ENCODE measurements around the gene LDLR.
"Not testable (repeated sequence)": the region's sequence is repeated elsewhere in the genome, so short reads cannot be mapped to it uniquely, and the experiment has no call there.

LDLR gene

GRCh38 chr19:11113140-11113708 is 24.0 kb downstream of the LDLR start:
- peaks cover 100% of the 10 kb centered on the region for H3K36me3 ChIP-seq (ENCODE audit: low read depth)
- no peak overlapping the region for H3K27ac ChIP-seq (ENCODE audit: poor library complexity, severe bottlenecking)
- no peak for TF ChIP-seq CTCF (IDR thresholded peaks at IDR 0.05; ENCODE audit: poor library complexity, severe bottlenecking)
- no peak overlapping the region for H3K4me3 ChIP-seq (ENCODE audit: severe bottlenecking)
- no peaks in the 10 kb centered on the region for H3K9me3 ChIP-seq (ENCODE audit: severe bottlenecking)
- no peaks in the 10 kb centered on the region for H3K4me1 ChIP-seq (ENCODE audit: insufficient read depth, poor library complexity, severe bottlenecking)
- ATAC-seq (ENCODE audit: low read depth) (no peak), DNase-seq (ENCODE audit: low spot score) (no peak)
- H3K27me3 ChIP-seq (ENCODE audit: insufficient read depth, poor library complexity, severe bottlenecking), result no peaks in the 10 kb centered on the region

DNA sequence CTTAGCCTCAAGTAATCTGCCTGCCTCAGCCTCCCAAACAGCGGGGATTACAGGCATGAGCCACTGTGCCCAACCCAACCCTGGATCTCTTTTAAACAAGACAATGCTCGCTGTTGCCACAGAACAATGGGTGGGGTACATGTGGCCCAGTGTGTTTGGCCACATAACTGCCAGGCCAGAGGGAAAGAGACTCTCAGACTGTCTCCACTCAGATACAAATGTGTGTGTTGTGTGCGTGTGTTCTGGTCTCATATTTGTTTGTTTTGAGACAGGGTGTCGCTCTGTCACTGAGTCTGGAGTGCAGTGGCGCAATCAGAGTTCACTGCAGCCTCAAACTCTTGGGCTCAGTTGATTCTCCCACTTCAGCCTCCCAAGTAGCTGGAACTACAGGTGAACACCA is 25.8 kb downstream of the LDLR start:
- H3K36me3 ChIP-seq (ENCODE audit: low read depth), result peaks cover 100% of the 10 kb centered on the region
- no peak overlapping the region for H3K4me3 ChIP-seq (ENCODE audit: severe bottlenecking)
- H3K4me1 ChIP-seq (ENCODE audit: insufficient read depth, poor library complexity, severe bottlenecking), result no peaks in the 10 kb centered on the region
- no peak for ATAC-seq (ENCODE audit: low read depth)
- no peak overlapping the region for H3K27ac ChIP-seq (ENCODE audit: poor library complexity, severe bottlenecking)
- no peaks in the 10 kb centered on the region for H3K27me3 ChIP-seq (ENCODE audit: insufficient read depth, poor library complexity, severe bottlenecking)
- H3K9me3 ChIP-seq (ENCODE audit: severe bottlenecking), result no peaks in the 10 kb centered on the region
- no peak for TF ChIP-seq CTCF (IDR thresholded peaks at IDR 0.05; ENCODE audit: poor library complexity, severe bottlenecking)
- no peak for DNase-seq (ENCODE audit: low spot score)

DNA sequence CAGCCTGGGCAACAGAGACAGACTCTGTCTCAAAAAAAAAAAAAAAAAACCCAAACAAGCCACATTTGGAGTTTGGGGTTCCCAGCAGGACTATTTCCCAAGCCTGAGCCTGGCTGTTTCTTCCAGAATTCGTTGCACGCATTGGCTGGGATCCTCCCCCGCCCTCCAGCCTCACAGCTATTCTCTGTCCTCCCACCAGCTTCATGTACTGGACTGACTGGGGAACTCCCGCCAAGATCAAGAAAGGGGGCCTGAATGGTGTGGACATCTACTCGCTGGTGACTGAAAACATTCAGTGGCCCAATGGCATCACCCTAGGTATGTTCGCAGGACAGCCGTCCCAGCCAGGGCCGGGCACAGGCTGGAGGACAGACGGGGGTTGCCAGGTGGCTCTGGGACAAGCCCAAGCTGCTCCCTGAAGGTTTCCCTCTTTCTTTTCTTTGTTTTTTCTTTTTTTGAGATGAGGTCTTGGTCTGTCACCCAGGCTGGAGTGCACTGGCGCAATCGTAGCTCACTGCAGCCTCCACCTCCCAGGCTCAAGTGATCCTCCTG is 26.7 kb downstream of the LDLR start:
- Histone ChIP-seq H3K27ac (ENCODE audit: poor library complexity, severe bottlenecking) (no peak overlapping the region), H3K27me3 (ENCODE audit: insufficient read depth, poor library complexity, severe bottlenecking) (no peaks in the 10 kb centered on the region), H3K9me3 (ENCODE audit: severe bottlenecking) (no peaks in the 10 kb centered on the region), H3K4me3 (ENCODE audit: severe bottlenecking) (no peak overlapping the region), H3K36me3 (ENCODE audit: low read depth) (peaks cover 100% of the 10 kb centered on the region), H3K4me1 (ENCODE audit: insufficient read depth, poor library complexity, severe bottlenecking) (no peaks in the 10 kb centered on the region)
- TF ChIP-seq CTCF (IDR thresholded peaks at IDR 0.05; ENCODE audit: poor library complexity, severe bottlenecking), result no peak
- DNase-seq (ENCODE audit: low spot score), result no peak
- ATAC-seq (ENCODE audit: low read depth), result no peak

- TF ChIP-seq CTCF (IDR thresholded peaks at IDR 0.05; ENCODE audit: poor library complexity, severe bottlenecking), result no peak
- no peak for ATAC-seq (ENCODE audit: low read depth)
Observed at GRCh38 chr19:11116507-11116906, 27.2 kb downstream of the LDLR start.

DNA sequence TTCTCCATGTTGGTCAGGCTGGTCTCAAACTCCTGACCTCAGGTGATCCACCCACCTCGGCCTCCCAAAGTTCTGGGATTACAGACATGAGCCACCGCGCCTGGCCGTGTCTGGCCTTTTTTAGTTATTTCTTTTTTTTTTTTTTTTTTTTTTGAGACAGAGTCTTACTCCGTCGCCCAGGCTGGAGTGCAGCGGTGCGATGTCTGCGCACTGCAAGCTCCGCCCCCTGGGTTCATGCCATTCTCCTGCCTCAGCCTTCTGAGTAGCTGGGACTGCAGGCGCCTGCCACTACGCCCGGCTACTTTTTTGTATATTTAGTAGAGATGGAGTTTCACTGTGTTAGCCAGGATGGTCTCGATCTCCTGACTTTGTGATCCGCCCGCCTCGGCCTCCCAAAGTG is 32.7 kb downstream of the LDLR start:
- DNase-seq (ENCODE audit: low spot score); ATAC-seq (ENCODE audit: low read depth): not testable (repeated sequence)
- peaks cover 100% of the 10 kb centered on the region for H3K36me3 ChIP-seq (ENCODE audit: low read depth)

More at GRCh38 chr19:11116507-11116906, 27.2 kb downstream of the LDLR start:
- no peak for DNase-seq (ENCODE audit: low spot score)
- Histone ChIP-seq H3K4me3 (ENCODE audit: severe bottlenecking) (no peak overlapping the region), H3K9me3 (ENCODE audit: severe bottlenecking) (no peaks in the 10 kb centered on the region), H3K36me3 (ENCODE audit: low read depth) (peaks cover 100% of the 10 kb centered on the region), H3K4me1 (ENCODE audit: insufficient read depth, poor library complexity, severe bottlenecking) (no peaks in the 10 kb centered on the region), H3K27me3 (ENCODE audit: insufficient read depth, poor library complexity, severe bottlenecking) (no peaks in the 10 kb centered on the region), H3K27ac (ENCODE audit: poor library complexity, severe bottlenecking) (no peak overlapping the region)

More for the DNA sequence above, 32.7 kb downstream of the LDLR start:
- H3K9me3 ChIP-seq (ENCODE audit: severe bottlenecking); H3K27me3 ChIP-seq (ENCODE audit: insufficient read depth, poor library complexity, severe bottlenecking); H3K27ac ChIP-seq (ENCODE audit: poor library complexity, severe bottlenecking); H3K4me1 ChIP-seq (ENCODE audit: insufficient read depth, poor library complexity, severe bottlenecking); H3K4me3 ChIP-seq (ENCODE audit: severe bottlenecking): not testable (repeated sequence)

Measured in RWPE2 (cell line).